Upper lobe of left lung (tissue), 6 donors: ENCODE results near the gene PCSK9. TPM values are rescaled to one million over a fixed set of nuclear protein-coding genes. Genes with fewer than 3 reads are reported as not detected.

Source experiments
- ATAC-seq, 2 donors: fragments of 200-7000 bp; cut with Tn5 transposase; one replicate each; pipeline ENCODE4 v1.9.1; 2022; ENCODE audit warnings: mild to moderate bottlenecking in 2 of 2, moderate library complexity in 2 of 2; ENCODE audit not compliant: low FRiP score in 2 of 2
- DNase-seq, 2 donors: peaks; one replicate each; pipeline ENCODE4 v3.0.0-alpha.2; 2019 to 2020
- H3K27ac ChIP-seq, 4 donors: fragments of 200-600 bp; sonication (generic); one replicate each; pipeline ENCODE4 v1.5.1; 2016 to 2019
- H3K27me3 ChIP-seq, 4 donors: fragments of 200-600 bp; sonication (generic); one replicate each; pipeline ENCODE4 v1.5.1; 2017 to 2019
- H3K36me3 ChIP-seq, 4 donors: fragments of 200-600 bp; sonication (generic); one replicate each; pipeline ENCODE4 v1.5.1; 2016 to 2019
- H3K4me1 ChIP-seq, 4 donors: fragments of 200-600 bp; sonication (generic); one replicate each; pipeline ENCODE4 v1.5.1; 2018 to 2019
- H3K4me3 ChIP-seq, 4 donors: fragments of 200-600 bp; sonication (generic); one replicate each; pipeline ENCODE4 v1.5.1; 2017 to 2019; ENCODE audit warnings: mild to moderate bottlenecking in 2 of 4, moderate library complexity in 1 of 4
- H3K9me3 ChIP-seq, 4 donors: fragments of 200-600 bp; sonication (generic); one replicate each; pipeline ENCODE4 v1.5.1; 2018 to 2019
- EP300 ChIP-seq, 4 donors: sonication (generic); formaldehyde crosslinking; IDR thresholded peaks; one replicate each; pipeline ENCODE4 v1.5.1; 2017; ENCODE audit warnings: antibody characterized with exemption in 4 of 4, control low read depth in 2 of 4
- POLR2A ChIP-seq, 4 donors: fragments of 450-650 bp; IDR thresholded peaks; one replicate each; pipeline ENCODE4 v1.5.1; 2016 to 2017; ENCODE audit warnings: antibody characterized with exemption in 4 of 4, mild to moderate bottlenecking in 2 of 4
- POLR2AphosphoS5 ChIP-seq, 2 donors: sonication (generic); formaldehyde crosslinking; IDR thresholded peaks; one replicate each; pipeline ENCODE4 v1.5.1; 2017; ENCODE audit warnings: antibody characterized with exemption in 2 of 2
- WGBS, 2 donors: methylation state at CpG; one replicate each; pipeline ENCODE4 v1.1.5; 2017 to 2018; 5-methylcytosine and 5-hydroxymethylcytosine counted together
- total RNA-seq, 6 donors: library from RNA; depleted of rRNA in 4 of 6; stranded (reverse); fragments of >200 nt in 4 of 6; gene quantifications; one replicate each; pipeline versions ENCODE4 v1.1.0 to v1.2.1, GENCODE V29; 2016 to 2021
- TF ChIP-seq, protein P1 (sequence below), 6 experiments: fragments of 450-650 bp in 4 of 6; fragments of 200-600 bp in 2 of 6; sonication (generic) in 2 of 6; IDR thresholded peaks; one replicate each; pipeline ENCODE4 v1.5.1; 2016 to 2019; ENCODE audit warnings: antibody characterized with exemption in 6 of 6
- donor health status: DM: no; HTN: no; CAD: no; lungs with moderate emphysema.
- donor health status: DM: no; HTN: yes; CAD: no; lungs with severe emphysema.

The PCSK9 gene
- total RNA-seq, 6 donors from 2014 or later, result 9.4 to 63.9 (median 31.5) TPM

DNA sequence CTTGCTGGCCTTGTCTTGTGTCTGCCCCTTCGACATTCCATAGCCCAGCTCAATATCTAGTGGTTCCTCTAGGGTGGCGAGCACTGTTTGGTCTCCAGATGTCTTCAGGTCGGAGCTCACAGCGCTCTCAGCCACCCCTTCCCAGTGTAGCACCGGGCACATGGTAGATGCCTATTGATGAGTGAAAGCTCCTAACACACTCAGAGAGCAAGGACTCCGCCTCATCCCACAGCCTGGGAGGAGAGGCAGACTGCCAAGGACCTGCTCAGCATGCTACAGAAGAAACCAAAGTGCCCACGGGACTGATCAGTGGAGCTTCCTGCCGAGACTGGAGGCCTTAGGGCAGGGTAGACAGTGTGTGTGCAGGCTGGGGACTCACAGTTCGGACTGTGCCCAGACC lies 10.9 kb downstream of the PCSK9 start:
- WGBS, 2 donors, result 76 to 82% methylated on average over 4 to 9 of the region's 9 CpGs
- TF ChIP-seq POLR2A (IDR thresholded peaks at IDR 0.05), result no peak
- TF ChIP-seq POLR2AphosphoS5 (IDR thresholded peaks at IDR 0.05), result no peak
- no peak for TF ChIP-seq EP300 (IDR thresholded peaks at IDR 0.05)
- TF ChIP-seq, protein P1, sequence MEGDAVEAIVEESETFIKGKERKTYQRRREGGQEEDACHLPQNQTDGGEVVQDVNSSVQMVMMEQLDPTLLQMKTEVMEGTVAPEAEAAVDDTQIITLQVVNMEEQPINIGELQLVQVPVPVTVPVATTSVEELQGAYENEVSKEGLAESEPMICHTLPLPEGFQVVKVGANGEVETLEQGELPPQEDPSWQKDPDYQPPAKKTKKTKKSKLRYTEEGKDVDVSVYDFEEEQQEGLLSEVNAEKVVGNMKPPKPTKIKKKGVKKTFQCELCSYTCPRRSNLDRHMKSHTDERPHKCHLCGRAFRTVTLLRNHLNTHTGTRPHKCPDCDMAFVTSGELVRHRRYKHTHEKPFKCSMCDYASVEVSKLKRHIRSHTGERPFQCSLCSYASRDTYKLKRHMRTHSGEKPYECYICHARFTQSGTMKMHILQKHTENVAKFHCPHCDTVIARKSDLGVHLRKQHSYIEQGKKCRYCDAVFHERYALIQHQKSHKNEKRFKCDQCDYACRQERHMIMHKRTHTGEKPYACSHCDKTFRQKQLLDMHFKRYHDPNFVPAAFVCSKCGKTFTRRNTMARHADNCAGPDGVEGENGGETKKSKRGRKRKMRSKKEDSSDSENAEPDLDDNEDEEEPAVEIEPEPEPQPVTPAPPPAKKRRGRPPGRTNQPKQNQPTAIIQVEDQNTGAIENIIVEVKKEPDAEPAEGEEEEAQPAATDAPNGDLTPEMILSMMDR (IDR thresholded peaks at IDR 0.05), result no peak
- DNase-seq, result no peak
- H3K27ac ChIP-seq, result no peak overlapping the region
- H3K4me1 ChIP-seq, result peaks cover 0 to 5% (median 2%) of the 10 kb centered on the region in 4 donors
- no peaks in the 10 kb centered on the region for H3K27me3 ChIP-seq
- H3K4me3 ChIP-seq, result no peak overlapping the region
- H3K9me3 ChIP-seq, result no peaks in the 10 kb centered on the region
- no peak for ATAC-seq
- H3K36me3 ChIP-seq, result peaks cover 0 to 16% (median 2%) of the 10 kb centered on the region in 4 donors

DNA sequence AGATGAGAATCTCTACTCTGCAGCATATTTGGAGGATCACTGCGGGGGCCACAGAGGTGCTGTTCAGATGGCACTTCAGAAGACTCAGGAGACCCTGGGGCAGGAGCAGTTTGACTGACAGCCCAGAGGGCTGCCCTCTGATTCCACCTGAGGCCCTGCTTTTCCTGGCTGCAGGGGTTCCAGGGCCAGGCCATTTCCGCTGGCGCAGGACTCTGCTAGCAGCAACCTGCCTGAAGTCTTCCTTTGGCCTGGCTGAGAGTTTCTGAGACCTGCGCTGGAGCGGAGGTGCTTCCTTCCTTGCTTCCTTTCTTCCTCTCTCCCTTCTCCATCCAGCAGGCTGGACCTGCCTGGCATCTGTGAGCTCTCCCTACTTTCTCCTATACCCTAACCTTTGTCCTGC lies 11.8 kb downstream of the PCSK9 start:
- WGBS, 2 donors, result 90 to 91% methylated on average over 4 to 5 of the region's 5 CpGs
- no peak for DNase-seq

DNA sequence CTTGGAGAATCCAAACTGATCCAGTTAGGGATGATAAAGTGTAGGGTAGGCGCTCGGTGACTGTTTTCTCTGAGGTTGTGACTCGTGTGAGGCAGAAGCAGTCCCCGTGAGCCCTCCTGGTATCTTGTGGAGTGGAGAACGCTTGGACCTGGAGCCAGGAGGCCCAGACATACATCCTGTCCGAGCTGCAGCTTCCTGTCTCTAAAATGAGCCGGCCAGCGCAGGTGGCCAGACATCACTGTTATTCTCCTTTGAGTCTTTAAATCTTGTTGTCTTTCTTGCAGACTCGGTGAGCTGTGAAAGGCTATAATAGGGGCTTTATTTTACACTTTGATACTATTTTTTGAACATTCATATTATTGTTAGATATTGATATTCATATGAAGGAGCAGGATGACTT lies 12.3 kb downstream of the PCSK9 start:
- WGBS, 2 donors, result 67 to 79% methylated on average over 9 of the region's 9 CpGs
- Histone ChIP-seq H3K27ac (no peak overlapping the region), H3K4me1 (peaks cover 0 to 5% (median 2%) of the 10 kb centered on the region in 4 donors), H3K9me3 (no peaks in the 10 kb centered on the region), H3K4me3 (no peak overlapping the region), H3K27me3 (no peaks in the 10 kb centered on the region), H3K36me3 (peaks cover 0 to 24% (median 2%) of the 10 kb centered on the region in 4 donors)
- DNase-seq (no peak), ATAC-seq (no peak)
- TF ChIP-seq, protein P1 (IDR thresholded peaks at IDR 0.05), result no peak

More for the DNA sequence above, 11.8 kb downstream of the PCSK9 start:
- no peak for TF ChIP-seq EP300 (IDR thresholded peaks at IDR 0.05)
- no peak for TF ChIP-seq POLR2AphosphoS5 (IDR thresholded peaks at IDR 0.05)
- no peak for TF ChIP-seq POLR2A (IDR thresholded peaks at IDR 0.05)
- TF ChIP-seq, protein P1 (IDR thresholded peaks at IDR 0.05), result no peak
- peaks cover 0 to 5% (median 2%) of the 10 kb centered on the region in 4 donors for H3K4me1 ChIP-seq
- H3K36me3 ChIP-seq, result peaks cover 0 to 20% (median 2%) of the 10 kb centered on the region in 4 donors
- no peak overlapping the region for H3K27ac ChIP-seq
- no peak overlapping the region for H3K4me3 ChIP-seq
- no peaks in the 10 kb centered on the region for H3K9me3 ChIP-seq
- no peak for ATAC-seq
- H3K27me3 ChIP-seq, result no peaks in the 10 kb centered on the region

DNA sequence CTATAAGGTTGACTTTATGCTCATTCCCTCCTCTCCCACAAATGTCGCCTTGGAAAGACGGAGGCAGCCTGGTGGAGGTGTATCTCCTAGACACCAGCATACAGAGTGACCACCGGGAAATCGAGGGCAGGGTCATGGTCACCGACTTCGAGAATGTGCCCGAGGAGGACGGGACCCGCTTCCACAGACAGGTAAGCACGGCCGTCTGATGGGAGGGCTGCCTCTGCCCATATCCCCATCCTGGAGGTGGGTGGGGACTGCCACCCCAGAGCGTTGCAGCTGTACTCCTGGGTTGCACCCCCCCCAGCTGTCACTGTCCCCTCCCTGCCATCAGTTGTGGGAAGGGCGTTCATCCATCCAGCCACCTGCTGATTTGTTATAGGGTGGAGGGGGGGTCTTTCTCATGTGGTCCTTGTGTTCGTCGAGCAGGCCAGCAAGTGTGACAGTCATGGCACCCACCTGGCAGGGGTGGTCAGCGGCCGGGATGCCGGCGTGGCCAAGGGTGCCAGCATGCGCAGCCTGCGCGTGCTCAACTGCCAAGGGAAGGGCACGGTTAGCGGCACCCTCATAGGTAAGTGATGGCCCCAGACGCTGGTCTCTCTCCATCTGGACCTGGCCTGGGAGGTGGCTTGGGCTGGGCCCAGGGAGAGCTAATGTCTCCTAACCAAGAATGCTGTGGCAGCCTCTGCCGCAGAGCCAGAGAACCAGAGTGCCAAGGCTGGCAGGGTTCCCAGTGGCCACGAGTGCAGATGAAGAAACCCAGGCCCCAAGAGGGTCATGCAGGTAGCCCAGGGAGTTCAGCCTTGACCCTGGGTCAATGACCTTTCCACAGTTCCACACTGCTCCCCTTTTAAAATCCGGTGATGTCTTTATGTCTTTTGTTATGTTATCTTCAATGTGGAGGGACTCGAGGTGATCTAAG lies 13.1 kb downstream of the PCSK9 start:
- Histone ChIP-seq H3K27ac (peak overlapping the region in 3 of 4 donors; percentile 17 to 78 (median 78)), H3K36me3 (peaks cover 0 to 29% (median 2%) of the 10 kb centered on the region in 4 donors), H3K4me1 (peaks cover 0 to 5% (median 2%) of the 10 kb centered on the region in 4 donors), H3K4me3 (no peak overlapping the region), H3K27me3 (no peaks in the 10 kb centered on the region), H3K9me3 (no peaks in the 10 kb centered on the region)
- WGBS, 2 donors, result 88 to 95% methylated on average over 17 to 28 of the region's 29 CpGs
- TF ChIP-seq EP300 (IDR thresholded peaks at IDR 0.05) (no peak), POLR2A (IDR thresholded peaks at IDR 0.05) (no peak), POLR2AphosphoS5 (IDR thresholded peaks at IDR 0.05) (no peak)
- TF ChIP-seq, protein P1 (IDR thresholded peaks at IDR 0.05), result no peak
- DNase-seq (peak; percentile 51 to 79), ATAC-seq (no peak)
